Upper lobe of left lung (tissue), 4 donors: ENCODE measurements around the gene NLRP6.

ENCODE experiments used
- EP300 ChIP-seq, 4 donors: sonication (generic); formaldehyde crosslinking; IDR thresholded peaks; one replicate each; pipeline ENCODE4 v1.5.1; 2017; ENCODE audit warnings: antibody characterized with exemption in 4 of 4, control low read depth in 2 of 4
- POLR2AphosphoS5 ChIP-seq, 2 donors: sonication (generic); formaldehyde crosslinking; IDR thresholded peaks; one replicate each; pipeline ENCODE4 v1.5.1; 2017; ENCODE audit warnings: antibody characterized with exemption in 2 of 2
- TF ChIP-seq, protein P1 (sequence below), 6 experiments: fragments of 450-650 bp in 4 of 6; fragments of 200-600 bp in 2 of 6; sonication (generic) in 2 of 6; IDR thresholded peaks; one replicate each; pipeline ENCODE4 v1.5.1; 2016 to 2019; ENCODE audit warnings: antibody characterized with exemption in 6 of 6

DNA sequence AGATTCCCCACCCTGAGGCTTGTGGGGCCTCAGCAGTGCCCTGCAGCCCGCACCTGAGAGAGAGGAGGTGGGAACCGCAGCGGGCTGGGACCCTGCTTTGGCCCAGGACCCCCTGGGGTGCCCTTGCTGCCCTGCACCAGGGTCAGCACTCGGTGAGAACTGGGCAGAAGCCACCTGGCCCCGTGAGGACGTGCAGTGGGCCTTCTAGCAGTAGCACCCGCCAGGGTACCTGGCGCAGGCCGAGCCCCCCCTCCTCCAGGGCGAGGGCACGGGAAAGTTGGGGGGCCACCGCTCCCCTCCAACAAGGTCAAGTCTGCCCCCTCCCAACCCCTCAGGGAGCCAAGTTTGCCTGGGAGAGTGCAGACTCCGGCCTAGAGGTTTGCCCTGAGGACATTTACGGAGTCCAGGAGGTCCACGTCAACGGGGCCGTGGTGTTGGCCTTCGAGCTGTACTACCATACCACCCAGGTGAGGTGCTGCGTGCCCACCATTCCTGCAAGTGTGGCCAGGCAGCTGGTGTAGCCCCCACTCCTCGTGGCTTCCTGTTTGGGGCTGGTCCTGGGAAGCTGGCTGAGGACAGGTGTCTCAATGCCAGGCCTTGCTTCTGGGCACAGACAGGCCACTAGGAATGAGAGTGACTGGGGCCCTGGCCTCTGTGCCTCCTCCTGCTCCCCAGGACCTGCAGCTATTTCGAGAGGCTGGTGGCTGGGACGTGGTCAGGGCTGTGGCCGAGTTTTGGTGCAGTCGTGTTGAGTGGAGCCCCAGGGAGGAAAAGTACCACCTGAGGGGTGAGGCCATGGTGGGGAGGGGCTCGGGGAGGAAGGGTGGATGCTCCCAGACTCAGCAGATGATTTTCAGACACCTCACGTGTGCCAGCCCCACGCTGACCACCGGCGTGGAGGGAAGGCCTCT, 14.3 kb downstream of the NLRP6 start:
- TF ChIP-seq, protein P1, sequence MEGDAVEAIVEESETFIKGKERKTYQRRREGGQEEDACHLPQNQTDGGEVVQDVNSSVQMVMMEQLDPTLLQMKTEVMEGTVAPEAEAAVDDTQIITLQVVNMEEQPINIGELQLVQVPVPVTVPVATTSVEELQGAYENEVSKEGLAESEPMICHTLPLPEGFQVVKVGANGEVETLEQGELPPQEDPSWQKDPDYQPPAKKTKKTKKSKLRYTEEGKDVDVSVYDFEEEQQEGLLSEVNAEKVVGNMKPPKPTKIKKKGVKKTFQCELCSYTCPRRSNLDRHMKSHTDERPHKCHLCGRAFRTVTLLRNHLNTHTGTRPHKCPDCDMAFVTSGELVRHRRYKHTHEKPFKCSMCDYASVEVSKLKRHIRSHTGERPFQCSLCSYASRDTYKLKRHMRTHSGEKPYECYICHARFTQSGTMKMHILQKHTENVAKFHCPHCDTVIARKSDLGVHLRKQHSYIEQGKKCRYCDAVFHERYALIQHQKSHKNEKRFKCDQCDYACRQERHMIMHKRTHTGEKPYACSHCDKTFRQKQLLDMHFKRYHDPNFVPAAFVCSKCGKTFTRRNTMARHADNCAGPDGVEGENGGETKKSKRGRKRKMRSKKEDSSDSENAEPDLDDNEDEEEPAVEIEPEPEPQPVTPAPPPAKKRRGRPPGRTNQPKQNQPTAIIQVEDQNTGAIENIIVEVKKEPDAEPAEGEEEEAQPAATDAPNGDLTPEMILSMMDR (IDR thresholded peaks at IDR 0.05) = no peak
- TF ChIP-seq POLR2AphosphoS5 (IDR thresholded peaks at IDR 0.05) (no peak), EP300 (IDR thresholded peaks at IDR 0.05) (no peak)
